Measurements from ENCODE around the gene ALK.

Gene ALK

DNA sequence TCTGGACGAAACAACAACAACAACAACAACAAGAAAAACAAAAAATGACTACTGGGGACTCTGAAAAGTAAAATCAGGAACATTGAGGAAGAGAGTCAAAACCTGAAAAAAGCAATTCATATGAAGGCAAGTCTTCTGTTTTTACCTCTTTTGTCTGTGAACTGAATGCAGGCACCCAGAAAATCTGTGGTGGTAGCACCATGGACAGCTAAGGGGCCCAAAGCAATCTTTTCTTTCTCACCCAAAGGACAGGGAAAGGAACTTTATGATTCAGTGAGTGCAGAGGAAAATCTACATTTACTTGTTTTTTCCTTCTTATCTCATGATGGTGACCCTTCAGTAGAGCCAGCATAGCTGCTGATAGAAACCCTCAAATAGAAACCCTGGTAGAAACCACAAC lies 10.4 kb downstream of the ALK start:
- TF ChIP-seq ZNF274 (IDR thresholded peaks at IDR 0.05; ENCODE audit: low read depth, low read length) (no peak), YY1 (IDR thresholded peaks at IDR 0.05; ENCODE audit: insufficient read depth, insufficient read length) (no peak), SUZ12 (IDR thresholded peaks at IDR 0.05; ENCODE audit: extremely low read depth, insufficient read depth, insufficient read length) (no peak)
- Histone ChIP-seq H3K4me1 (ENCODE audit: insufficient read depth, insufficient read length) (no peaks in the 10 kb centered on the region), H3K27me3 (ENCODE audit: insufficient read depth, insufficient read length) (peaks cover 7% of the 10 kb centered on the region), H3K9ac (ENCODE audit: insufficient read length, low read depth) (no peak overlapping the region), H3K4me3 (ENCODE audit: insufficient read length, low read depth) (no peak overlapping the region), H3K9me3 (ENCODE audit: insufficient read depth, low read length) (peaks cover 4% of the 10 kb centered on the region; the same call in 1 of the 2 replicates), H3K36me3 (ENCODE audit: insufficient read depth, insufficient read length, low read length) (no peaks in the 10 kb centered on the region)
- no peak for DNase-seq (ENCODE audit: low read depth, low spot score)

DNA sequence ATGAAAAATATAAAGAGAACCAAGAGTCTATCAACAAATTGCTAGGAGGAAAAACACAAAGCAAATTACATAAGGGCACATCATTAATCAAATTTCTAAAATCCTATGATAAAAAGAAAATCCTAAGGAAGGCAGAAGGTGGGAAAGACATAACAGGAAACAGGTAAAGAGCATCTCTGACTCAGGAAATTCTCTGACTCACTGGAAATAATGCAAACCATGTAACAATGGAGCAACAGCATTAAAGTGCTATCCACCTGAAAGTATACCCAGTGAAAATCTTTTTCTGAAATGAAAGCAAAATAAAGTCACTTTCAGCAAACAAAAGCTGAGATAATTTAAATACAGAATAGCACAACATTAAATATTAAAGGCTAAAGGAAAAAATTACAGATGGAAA lies 10.9 kb downstream of the ALK start:
- Histone ChIP-seq H3K4me1 (ENCODE audit: insufficient read depth, insufficient read length) (no peaks in the 10 kb centered on the region), H3K4me3 (ENCODE audit: insufficient read length, low read depth) (no peak overlapping the region), H3K36me3 (ENCODE audit: insufficient read depth, insufficient read length, low read length) (no peaks in the 10 kb centered on the region), H3K9ac (ENCODE audit: insufficient read length, low read depth) (no peak overlapping the region), H3K9me3 (ENCODE audit: insufficient read depth, low read length) (peaks cover 4% of the 10 kb centered on the region; the same call in 1 of the 2 replicates), H3K27me3 (ENCODE audit: insufficient read depth, insufficient read length) (peaks cover 8% of the 10 kb centered on the region)
- no peak for DNase-seq (ENCODE audit: low read depth, low spot score)
- TF ChIP-seq SUZ12 (IDR thresholded peaks at IDR 0.05; ENCODE audit: extremely low read depth, insufficient read depth, insufficient read length) (no peak), ZNF274 (IDR thresholded peaks at IDR 0.05; ENCODE audit: low read depth, low read length) (no peak), YY1 (IDR thresholded peaks at IDR 0.05; ENCODE audit: insufficient read depth, insufficient read length) (no peak)

DNA sequence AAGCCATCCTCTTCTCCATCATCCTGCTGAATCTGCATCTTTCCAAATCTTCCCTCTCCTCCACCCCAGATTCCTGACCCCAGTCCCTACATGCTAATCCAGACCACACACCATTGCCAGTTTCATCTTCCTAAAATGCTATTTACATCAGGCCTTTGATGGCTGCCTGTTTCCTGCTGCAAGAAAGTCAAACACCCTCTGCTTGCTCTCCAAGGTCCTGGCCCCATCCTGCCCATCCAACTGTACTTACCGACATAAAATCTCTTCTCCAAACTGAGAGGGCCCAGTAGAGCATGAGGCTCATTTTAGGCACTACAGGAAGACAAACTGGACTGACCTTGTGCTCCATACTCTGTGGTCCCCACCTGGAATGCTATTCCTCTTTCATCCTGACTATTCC lies 19.0 kb downstream of the ALK start:
- no peak for DNase-seq (ENCODE audit: low read depth, low spot score)
- TF ChIP-seq ZNF274 (IDR thresholded peaks at IDR 0.05; ENCODE audit: low read depth, low read length) (no peak), YY1 (IDR thresholded peaks at IDR 0.05; ENCODE audit: insufficient read depth, insufficient read length) (no peak), SUZ12 (IDR thresholded peaks at IDR 0.05; ENCODE audit: extremely low read depth, insufficient read depth, insufficient read length) (no peak)
- H3K4me3 ChIP-seq (ENCODE audit: insufficient read length, low read depth), result no peak overlapping the region
- H3K27me3 ChIP-seq (ENCODE audit: insufficient read depth, insufficient read length), result peaks cover 54% of the 10 kb centered on the region
- H3K4me1 ChIP-seq (ENCODE audit: insufficient read depth, insufficient read length), result peaks cover 2% of the 10 kb centered on the region
- H3K9me3 ChIP-seq (ENCODE audit: insufficient read depth, low read length), result no peaks in the 10 kb centered on the region
- no peaks in the 10 kb centered on the region for H3K36me3 ChIP-seq (ENCODE audit: insufficient read depth, insufficient read length, low read length)
- H3K9ac ChIP-seq (ENCODE audit: insufficient read length, low read depth), result no peak overlapping the region

DNA sequence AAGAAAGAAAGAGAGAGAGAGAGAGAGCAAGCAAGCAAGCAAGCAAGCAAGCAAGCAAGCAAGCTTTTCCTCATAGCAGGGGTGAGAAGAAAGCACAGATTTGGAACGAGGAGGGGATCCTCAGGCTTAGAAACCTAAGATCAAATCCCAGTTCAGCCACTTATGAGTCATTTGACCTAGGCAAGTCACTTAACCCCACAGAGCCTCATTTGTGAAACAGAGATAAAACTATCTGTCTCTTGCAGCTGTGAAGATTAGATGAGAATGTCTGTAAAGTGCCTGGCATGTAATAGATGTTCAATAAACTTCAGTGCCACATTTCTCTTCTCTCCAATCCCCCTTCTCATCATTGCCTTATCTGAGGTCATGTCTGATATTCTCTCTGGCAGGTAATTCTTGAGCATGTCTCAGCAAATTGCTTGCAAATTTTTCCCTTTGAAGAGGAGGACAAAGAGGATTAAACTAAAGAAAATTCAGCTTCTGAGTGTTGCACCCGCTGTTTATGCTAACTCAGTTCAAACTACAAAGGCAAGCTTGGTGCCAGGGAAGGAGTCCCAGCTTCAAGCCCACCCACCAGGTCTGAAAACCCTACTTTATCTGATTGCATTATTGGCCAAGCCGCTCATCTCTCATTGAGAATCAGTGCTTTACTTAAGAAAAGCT lies 20.3 kb downstream of the ALK start:
- Histone ChIP-seq H3K4me3 (ENCODE audit: insufficient read length, low read depth) (no peak overlapping the region), H3K27me3 (ENCODE audit: insufficient read depth, insufficient read length) (peaks cover 53% of the 10 kb centered on the region), H3K9ac (ENCODE audit: insufficient read length, low read depth) (no peak overlapping the region), H3K4me1 (ENCODE audit: insufficient read depth, insufficient read length) (peaks cover 2% of the 10 kb centered on the region), H3K9me3 (ENCODE audit: insufficient read depth, low read length) (no peaks in the 10 kb centered on the region), H3K36me3 (ENCODE audit: insufficient read depth, insufficient read length, low read length) (no peaks in the 10 kb centered on the region)
- no peak for TF ChIP-seq SUZ12 (IDR thresholded peaks at IDR 0.05; ENCODE audit: extremely low read depth, insufficient read depth, insufficient read length)
- no peak for TF ChIP-seq YY1 (IDR thresholded peaks at IDR 0.05; ENCODE audit: insufficient read depth, insufficient read length)
- no peak for TF ChIP-seq ZNF274 (IDR thresholded peaks at IDR 0.05; ENCODE audit: low read depth, low read length)
- no peak for DNase-seq (ENCODE audit: low read depth, low spot score)

DNA sequence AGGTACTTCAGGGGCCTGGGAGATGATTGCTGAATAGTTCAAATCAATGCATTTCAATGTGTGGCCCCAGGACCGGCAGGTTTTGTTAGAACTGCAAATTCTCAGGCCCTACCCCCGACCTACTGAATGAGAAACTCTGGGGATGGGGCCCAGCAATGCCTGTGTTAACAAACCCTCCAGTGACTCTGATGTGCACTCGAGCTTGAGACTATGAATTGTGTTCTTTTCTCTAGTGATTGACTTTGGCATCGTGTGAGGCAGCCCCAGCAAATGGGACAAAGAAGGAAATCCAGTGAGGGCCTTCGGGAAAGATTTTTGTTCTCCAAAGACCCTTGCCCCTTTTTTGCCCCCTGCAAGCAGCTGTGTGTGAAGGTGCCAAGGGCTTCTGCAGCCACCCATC lies 22.4 kb downstream of the ALK start:
- DNase-seq (ENCODE audit: low read depth, low spot score), result no peak
- TF ChIP-seq ZNF274 (IDR thresholded peaks at IDR 0.05; ENCODE audit: low read depth, low read length), result no peak
- TF ChIP-seq YY1 (IDR thresholded peaks at IDR 0.05; ENCODE audit: insufficient read depth, insufficient read length), result no peak
- no peak for TF ChIP-seq SUZ12 (IDR thresholded peaks at IDR 0.05; ENCODE audit: extremely low read depth, insufficient read depth, insufficient read length)
- H3K9me3 ChIP-seq (ENCODE audit: insufficient read depth, low read length), result no peaks in the 10 kb centered on the region
- H3K4me3 ChIP-seq (ENCODE audit: insufficient read length, low read depth), result no peak overlapping the region
- H3K36me3 ChIP-seq (ENCODE audit: insufficient read depth, insufficient read length, low read length), result no peaks in the 10 kb centered on the region
- H3K27me3 ChIP-seq (ENCODE audit: insufficient read depth, insufficient read length), result peaks cover 40% of the 10 kb centered on the region
- H3K4me1 ChIP-seq (ENCODE audit: insufficient read depth, insufficient read length), result peaks cover 2% of the 10 kb centered on the region
- H3K9ac ChIP-seq (ENCODE audit: insufficient read length, low read depth), result no peak overlapping the region

DNA sequence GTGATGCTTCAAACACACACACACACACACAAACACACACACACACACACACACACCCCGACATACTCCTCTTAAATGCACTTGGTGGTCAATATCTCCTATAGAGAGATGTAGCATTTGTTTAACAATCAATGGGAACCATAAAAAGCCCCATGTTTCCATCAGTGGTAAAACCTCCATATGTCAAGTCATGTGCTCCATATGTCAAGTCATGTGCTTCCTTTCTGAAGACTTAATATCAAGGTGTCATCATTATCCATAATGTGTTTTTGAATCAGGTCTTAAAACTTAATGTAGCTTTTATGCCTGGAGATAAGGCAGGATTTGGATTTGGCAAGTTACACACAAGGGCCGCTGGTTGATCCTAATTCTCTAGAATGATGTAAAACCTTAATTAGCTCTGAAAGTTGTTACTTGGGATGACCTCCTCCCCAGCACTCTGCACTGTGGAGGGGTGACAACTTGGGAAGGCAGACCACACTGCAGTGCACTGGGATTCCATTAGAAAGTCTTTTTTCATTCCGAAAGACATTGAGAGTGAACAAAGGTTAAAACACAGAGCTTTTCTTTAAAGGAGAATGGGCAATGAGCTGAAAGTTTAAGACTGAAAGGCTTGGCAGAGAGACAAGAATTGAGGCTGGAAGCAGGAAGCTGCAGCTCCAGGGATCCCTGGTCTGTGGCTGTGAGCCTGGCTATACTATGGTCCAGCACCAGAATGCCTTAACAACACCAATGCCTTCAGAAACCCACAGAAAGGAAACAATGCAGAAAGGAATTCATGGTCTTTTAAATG lies 26.4 kb downstream of the ALK start:
- Histone ChIP-seq H3K4me1 (ENCODE audit: insufficient read depth, insufficient read length) (peaks cover 2% of the 10 kb centered on the region), H3K27me3 (ENCODE audit: insufficient read depth, insufficient read length) (peaks cover 16% of the 10 kb centered on the region), H3K36me3 (ENCODE audit: insufficient read depth, insufficient read length, low read length) (no peaks in the 10 kb centered on the region), H3K9me3 (ENCODE audit: insufficient read depth, low read length) (no peaks in the 10 kb centered on the region), H3K9ac (ENCODE audit: insufficient read length, low read depth) (no peak overlapping the region), H3K4me3 (ENCODE audit: insufficient read length, low read depth) (no peak overlapping the region)
- TF ChIP-seq ZNF274 (IDR thresholded peaks at IDR 0.05; ENCODE audit: low read depth, low read length) (no peak), SUZ12 (IDR thresholded peaks at IDR 0.05; ENCODE audit: extremely low read depth, insufficient read depth, insufficient read length) (no peak), YY1 (IDR thresholded peaks at IDR 0.05; ENCODE audit: insufficient read depth, insufficient read length) (no peak)
- no peak for DNase-seq (ENCODE audit: low read depth, low spot score)

DNA sequence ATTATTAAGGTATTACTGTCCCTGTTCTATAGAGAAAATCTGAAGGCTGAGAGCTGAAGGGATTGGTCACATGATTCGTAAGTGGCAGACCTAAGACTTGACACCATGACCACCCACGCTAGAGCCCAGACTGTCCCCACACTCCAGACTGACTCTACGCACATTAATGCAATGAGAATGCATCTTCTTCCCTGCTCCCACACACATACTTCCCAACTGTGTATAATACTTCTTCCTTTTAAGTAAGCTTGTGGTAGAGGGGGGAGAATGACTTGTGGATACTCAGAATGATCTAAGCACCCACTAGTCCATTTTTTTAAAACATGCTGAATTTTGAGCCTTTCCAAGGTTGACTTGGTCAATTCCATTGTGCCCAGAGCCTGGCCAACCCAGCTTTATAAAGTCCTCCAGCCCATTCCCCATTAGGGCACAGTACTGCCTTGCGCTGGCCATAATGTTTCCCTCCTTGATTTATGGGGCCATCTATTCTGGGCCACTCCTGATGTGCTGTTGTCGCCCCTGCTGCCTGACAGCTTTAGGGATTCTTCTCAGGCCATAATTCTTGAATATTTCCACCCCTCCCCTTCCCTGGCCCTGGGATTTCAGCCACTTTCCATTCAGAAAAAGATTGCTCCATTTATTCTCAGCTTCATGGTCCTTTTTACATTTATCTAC lies 28.7 kb downstream of the ALK start:
- no peak for DNase-seq (ENCODE audit: low read depth, low spot score)
- H3K4me1 ChIP-seq (ENCODE audit: insufficient read depth, insufficient read length), result no peaks in the 10 kb centered on the region
- H3K4me3 ChIP-seq (ENCODE audit: insufficient read length, low read depth), result no peak overlapping the region
- H3K36me3 ChIP-seq (ENCODE audit: insufficient read depth, insufficient read length, low read length), result no peaks in the 10 kb centered on the region
- peaks cover 4% of the 10 kb centered on the region for H3K27me3 ChIP-seq (ENCODE audit: insufficient read depth, insufficient read length)
- H3K9ac ChIP-seq (ENCODE audit: insufficient read length, low read depth), result no peak overlapping the region
- H3K9me3 ChIP-seq (ENCODE audit: insufficient read depth, low read length), result no peaks in the 10 kb centered on the region
- TF ChIP-seq SUZ12 (IDR thresholded peaks at IDR 0.05; ENCODE audit: extremely low read depth, insufficient read depth, insufficient read length) (no peak), YY1 (IDR thresholded peaks at IDR 0.05; ENCODE audit: insufficient read depth, insufficient read length) (no peak), ZNF274 (IDR thresholded peaks at IDR 0.05; ENCODE audit: low read depth, low read length) (no peak)

All from NT2/D1 (cell line).